DND-41 (cell line): Measurements from ENCODE around the gene NRXN2.

Experiments used
- CTCF ChIP-seq: IDR thresholded peaks from 2 replicates; pipeline ENCODE4 v1.5.1; 2012; ENCODE audit warnings: borderline replicate concordance, low read length, moderate library complexity, mild to moderate bottlenecking; ENCODE audit not compliant: poor library complexity, severe bottlenecking; ENCODE audit errors: extremely low read depth
- EZH2 ChIP-seq: IDR thresholded peaks from 3 replicates; pipeline ENCODE4 v1.6.1; 2012; ENCODE audit warnings: borderline replicate concordance, low read depth, mild to moderate bottlenecking, moderate library complexity, low read length, inconsistent platforms; ENCODE audit not compliant: severe bottlenecking

DNA sequence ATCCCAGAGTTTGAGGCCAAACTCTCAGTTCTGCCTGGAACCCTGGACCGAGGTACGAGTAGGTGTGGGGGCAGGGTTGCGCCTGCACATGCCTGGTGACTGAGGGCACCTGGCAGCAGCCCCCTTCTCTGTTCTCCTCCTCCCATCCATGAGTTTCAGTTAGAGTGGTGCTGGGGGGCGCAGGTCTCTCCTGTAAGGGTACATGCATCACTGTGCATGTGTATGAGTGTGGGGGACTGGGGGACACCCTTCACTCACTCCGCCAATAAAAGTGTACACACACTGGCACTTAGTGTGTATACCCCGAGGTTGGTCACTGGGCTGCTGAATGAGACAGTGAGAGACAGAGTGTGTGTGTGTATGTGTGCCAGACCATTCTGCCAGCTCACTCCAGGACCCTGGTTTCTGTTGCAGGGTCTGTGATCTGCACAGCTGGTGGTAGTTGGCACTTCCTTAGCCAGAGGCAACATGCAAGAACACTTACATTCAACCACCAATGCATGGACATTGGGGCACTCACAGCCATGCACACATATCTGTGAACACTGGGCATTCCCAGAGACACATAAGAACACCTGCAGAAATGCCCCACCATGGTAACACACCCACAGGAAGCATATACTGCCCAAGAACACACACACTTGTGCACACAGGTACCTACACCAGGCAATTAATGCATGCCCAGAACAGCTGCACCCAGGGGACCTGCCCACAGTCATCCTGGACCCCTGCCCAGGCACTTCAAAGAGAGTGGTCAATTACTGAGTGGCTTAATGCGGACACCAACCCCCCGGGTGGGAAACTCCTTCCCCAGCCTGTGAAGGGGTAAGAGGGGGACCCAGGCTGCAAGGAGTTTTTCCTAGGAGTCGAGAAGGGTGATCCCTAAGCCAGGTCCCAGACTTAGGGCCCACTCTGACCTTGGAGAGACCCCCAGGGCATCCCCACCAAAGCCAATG, 1.2 kb upstream of the NRXN2 start:
- TF ChIP-seq CTCF = no peak
- TF ChIP-seq EZH2 = no peak
